NCI-H526 treated with DMSO at 0.1 percent for 48 hours (cell line): ENCODE measurements around the gene C8A.

Experiments used
- DNase-seq: peaks from one replicate; lab custom pipeline; 2025; lab: John Stamatoyannopoulos, UW

C8A gene

DNA sequence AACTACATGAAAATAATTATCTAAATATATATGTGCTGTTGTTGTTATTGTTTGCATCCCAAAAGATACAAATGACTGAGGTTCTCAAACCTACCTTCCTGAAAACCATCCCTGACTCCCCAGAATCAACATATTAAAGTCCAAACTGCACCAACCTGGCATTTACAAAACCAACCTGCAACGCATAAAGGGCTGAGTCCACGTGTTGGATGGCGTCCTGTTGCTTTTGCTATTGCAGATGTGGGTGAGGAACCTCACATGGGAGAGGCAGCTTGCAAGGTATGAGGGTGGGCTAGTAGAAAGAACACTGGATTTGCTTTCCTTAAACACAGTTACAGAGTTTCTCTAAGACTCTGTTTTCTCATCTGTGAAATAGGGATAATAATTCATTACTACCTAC lies 112.8 kb downstream of the C8A start:
- no peak for DNase-seq
